Activated T-helper 2 cell treated with anti-CD3 and anti-CD28 coated beads, Interferon-gamma antibody, Interleukin-2, Interleukin-4, amounts not matched to agents 10 μg/mL and 5 μg/mL and 100 μg/mL, durations not matched to agents 14 hours and 24 hours and 36 hours (primary cell): ENCODE data around the gene EIF2AK3. TPM values are rescaled to one million over a fixed set of nuclear protein-coding genes. Genes with fewer than 3 reads are reported as not detected.

Source experiments
- DNase-seq: peaks from one replicate; pipeline ENCODE4 v3.0.0; 2021; ENCODE audit warnings: low spot score
- H3K27ac Mint-ChIP-seq: one replicate; pipeline ENCODE4 v1.8.0; 2021; ENCODE audit warnings: mixed read lengths
- H3K27me3 Mint-ChIP-seq: one replicate; pipeline ENCODE4 v1.8.0; 2021; ENCODE audit warnings: low read depth, mixed read lengths
- H3K36me3 Mint-ChIP-seq: one replicate; pipeline ENCODE4 v1.8.0; 2021; ENCODE audit warnings: low read depth, mixed read lengths
- H3K4me1 Mint-ChIP-seq: one replicate; pipeline ENCODE4 v1.8.0; 2021; ENCODE audit warnings: low read depth, mixed read lengths
- H3K4me3 Mint-ChIP-seq: one replicate; pipeline ENCODE4 v1.8.0; 2021; ENCODE audit warnings: low read depth, mild to moderate bottlenecking, moderate library complexity, mixed read lengths
- H3K9me3 Mint-ChIP-seq: one replicate; pipeline ENCODE4 v1.8.0; 2021; ENCODE audit warnings: mixed read lengths
- intact Hi-C: fragments of 100-400 bp; cut with micrococcal nuclease; formaldehyde crosslinking; loops from one replicate; pipeline ENCODE4 v1.15.1; 2023
- total RNA-seq: library from RNA; stranded (reverse); gene quantifications from 2 replicates; pipeline ENCODE4 v1.2.3, GENCODE V29; 2022

EIF2AK3 gene
- total RNA-seq, 1 donor from 2014 or later: 20.0 TPM

GRCh38 chr2:88606371-88607030 is 20.8 kb downstream of the EIF2AK3 start:
- DNase-seq: no peak
- peaks cover 14% of the 10 kb centered on the region for H3K36me3 Mint-ChIP-seq
- peaks cover 13% of the 10 kb centered on the region for H3K4me1 Mint-ChIP-seq
- no peak overlapping the region for H3K27ac Mint-ChIP-seq
- H3K9me3 Mint-ChIP-seq: no peaks in the 10 kb centered on the region
- H3K4me3 Mint-ChIP-seq: no peak overlapping the region
- intact Hi-C loops: no loop called here
- no peaks in the 10 kb centered on the region for H3K27me3 Mint-ChIP-seq

DNA sequence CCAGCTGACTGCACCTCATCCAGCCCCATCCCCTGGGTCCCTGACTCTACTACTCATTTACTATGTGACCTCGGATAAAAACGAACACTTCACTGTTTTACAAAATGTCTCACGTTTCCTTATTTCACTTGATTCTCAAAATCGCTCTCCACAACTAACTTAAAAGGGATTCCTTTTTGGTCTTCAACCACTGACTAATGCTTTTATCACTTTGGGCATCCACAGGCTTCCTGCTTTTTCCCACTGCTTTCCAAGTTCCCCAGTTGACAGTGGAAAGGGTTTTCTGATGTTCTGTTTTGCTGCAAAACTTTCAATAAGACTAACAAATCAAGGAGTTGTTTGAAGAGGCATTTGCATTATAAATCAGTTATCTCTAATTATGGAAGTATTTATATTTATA is 24.1 kb downstream of the EIF2AK3 start:
- H3K27ac Mint-ChIP-seq: no peak overlapping the region

DNA sequence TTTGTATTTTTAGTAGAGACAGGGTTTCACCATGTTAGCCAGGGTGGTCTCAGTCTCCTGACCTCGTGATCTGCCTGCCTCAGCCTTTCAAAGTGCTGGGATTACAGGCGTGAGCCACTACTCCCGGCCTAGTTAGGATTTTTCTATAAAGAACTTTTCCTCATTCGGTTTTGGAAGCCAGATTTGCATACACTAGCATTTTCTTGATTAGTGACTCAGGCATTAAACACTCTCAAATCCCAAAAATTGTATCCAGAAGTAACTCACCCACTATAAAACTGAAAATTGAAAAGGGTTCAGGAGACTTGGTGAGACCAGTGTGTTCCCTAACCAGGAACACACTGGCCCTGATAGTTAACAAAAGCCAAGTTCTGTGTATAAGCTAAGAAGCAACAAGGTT is 25.2 kb downstream of the EIF2AK3 start:
- no peaks in the 10 kb centered on the region for H3K27me3 Mint-ChIP-seq
- intact Hi-C loops: no loop called here
- no peak overlapping the region for H3K27ac Mint-ChIP-seq
- peaks cover 7% of the 10 kb centered on the region for H3K36me3 Mint-ChIP-seq
- peaks cover 34% of the 10 kb centered on the region for H3K4me1 Mint-ChIP-seq
- no peaks in the 10 kb centered on the region for H3K9me3 Mint-ChIP-seq
- DNase-seq: no peak
- H3K4me3 Mint-ChIP-seq: no peak overlapping the region

More for the DNA sequence above, 24.1 kb downstream of the EIF2AK3 start:
- Mint-ChIP-seq H3K27me3 (no peaks in the 10 kb centered on the region), H3K36me3 (peaks cover 7% of the 10 kb centered on the region), H3K4me3 (no peak overlapping the region), H3K9me3 (no peaks in the 10 kb centered on the region), H3K4me1 (peaks cover 33% of the 10 kb centered on the region)
- intact Hi-C loops: no loop called here
- no peak for DNase-seq

GRCh38 chr2:88601286-88601685 is 26.0 kb downstream of the EIF2AK3 start:
- Mint-ChIP-seq H3K4me1 (peaks cover 33% of the 10 kb centered on the region), H3K9me3 (no peaks in the 10 kb centered on the region), H3K36me3 (peaks cover 7% of the 10 kb centered on the region), H3K27ac (no peak overlapping the region), H3K4me3 (no peak overlapping the region), H3K27me3 (no peaks in the 10 kb centered on the region)
- DNase-seq: no peak
- intact Hi-C loops: loop anchor here (2.0 kb wide), 1 partner anchor 14 kb away; no protein-coding TSS in a partner anchor

GRCh38 chr2:88600038-88600465 is 27.2 kb downstream of the EIF2AK3 start:
- H3K4me1 Mint-ChIP-seq: peaks cover 33% of the 10 kb centered on the region

DNA sequence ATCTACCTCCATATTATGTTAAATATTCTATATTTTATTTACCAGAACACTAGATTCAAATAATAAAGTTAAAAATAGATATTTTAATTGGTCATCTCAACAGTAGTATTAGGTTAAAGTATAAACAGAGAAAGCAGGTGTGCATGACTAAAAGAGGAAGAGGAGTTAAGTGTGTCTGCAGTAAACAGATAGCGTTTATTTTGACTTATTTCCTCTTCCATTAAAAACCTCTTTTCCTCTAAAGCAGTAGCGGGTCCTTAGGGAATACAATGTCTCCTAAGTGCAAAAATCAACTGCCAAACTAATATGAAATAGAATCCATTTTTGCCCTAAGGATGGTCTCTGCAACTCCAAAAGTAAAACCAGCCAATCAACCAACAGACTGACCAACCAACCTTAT is 27.7 kb downstream of the EIF2AK3 start:
- H3K27me3 Mint-ChIP-seq: no peaks in the 10 kb centered on the region
- no peaks in the 10 kb centered on the region for H3K9me3 Mint-ChIP-seq
- intact Hi-C loops: no loop called here
- no peak for DNase-seq
- peaks cover 13% of the 10 kb centered on the region for H3K36me3 Mint-ChIP-seq
- H3K27ac Mint-ChIP-seq: peak overlapping the region; percentile 55
- H3K4me3 Mint-ChIP-seq: no peak overlapping the region
- H3K4me1 Mint-ChIP-seq: peaks cover 33% of the 10 kb centered on the region

More at GRCh38 chr2:88600038-88600465, 27.2 kb downstream of the EIF2AK3 start:
- Mint-ChIP-seq H3K4me3 (no peak overlapping the region), H3K27me3 (no peaks in the 10 kb centered on the region), H3K27ac (peak overlapping the region; percentile 56), H3K9me3 (no peaks in the 10 kb centered on the region), H3K36me3 (peaks cover 12% of the 10 kb centered on the region)
- peak; percentile 51 for DNase-seq
- intact Hi-C loops: loop anchor here (1.0 to 2.0 kb wide), 4 partner anchors 15 to 91 kb away; partner anchors contain the start of genes EIF2AK3 and RPIA

DNA sequence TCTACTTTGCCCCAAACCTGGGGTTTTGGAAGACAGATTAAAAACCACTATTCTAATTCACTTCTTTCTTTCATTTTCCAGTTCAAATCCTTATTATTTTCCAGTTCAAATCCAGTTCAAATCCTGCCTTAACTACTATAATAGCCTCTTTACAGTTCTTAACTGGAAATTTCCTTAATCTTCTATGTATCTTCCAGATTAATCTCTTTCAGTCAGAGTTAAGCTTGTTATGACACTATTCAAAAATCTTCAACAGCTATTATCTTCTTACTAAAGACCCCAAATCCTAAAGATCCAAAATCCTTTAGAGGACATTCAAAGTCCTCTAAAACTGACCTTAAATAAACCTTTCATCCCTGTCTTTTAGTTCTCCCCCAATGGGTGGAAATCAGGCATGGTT is 30.1 kb downstream of the EIF2AK3 start:
- no peak overlapping the region for H3K27ac Mint-ChIP-seq
- intact Hi-C loops: no loop called here
- H3K36me3 Mint-ChIP-seq: peaks cover 15% of the 10 kb centered on the region
- no peak overlapping the region for H3K4me3 Mint-ChIP-seq
- no peak for DNase-seq
- H3K4me1 Mint-ChIP-seq: peaks cover 22% of the 10 kb centered on the region
- H3K9me3 Mint-ChIP-seq: no peaks in the 10 kb centered on the region
- H3K27me3 Mint-ChIP-seq: no peaks in the 10 kb centered on the region

GRCh38 chr2:88596141-88596830 is 31.0 kb downstream of the EIF2AK3 start:
- H3K4me3 Mint-ChIP-seq: no peak overlapping the region
- peaks cover 19% of the 10 kb centered on the region for H3K36me3 Mint-ChIP-seq
- DNase-seq: no peak
- no peak overlapping the region for H3K27ac Mint-ChIP-seq
- H3K27me3 Mint-ChIP-seq: no peaks in the 10 kb centered on the region
- intact Hi-C loops: no loop called here
- H3K9me3 Mint-ChIP-seq: no peaks in the 10 kb centered on the region
- H3K4me1 Mint-ChIP-seq: peaks cover 22% of the 10 kb centered on the region

DNA sequence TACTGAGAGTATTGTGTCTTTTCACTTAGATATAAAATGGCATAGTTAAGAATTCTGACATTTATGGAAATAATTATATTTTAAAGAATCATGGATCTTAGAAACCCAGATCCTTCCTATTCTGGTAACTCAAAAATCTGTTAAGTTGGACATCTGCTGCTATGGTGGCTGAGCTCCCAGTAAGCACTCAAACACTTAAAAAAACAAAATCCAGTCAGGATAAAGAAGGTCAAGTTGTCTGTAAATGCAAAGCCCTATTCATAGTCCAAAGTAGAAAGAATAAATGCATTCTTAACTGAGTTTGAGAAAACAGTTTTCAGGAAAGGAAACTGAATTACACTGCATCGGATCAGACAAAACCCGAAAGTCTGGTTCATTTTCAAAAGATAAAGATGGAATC is 35.6 kb downstream of the EIF2AK3 start:
- H3K9me3 Mint-ChIP-seq: no peaks in the 10 kb centered on the region
- peaks cover 3% of the 10 kb centered on the region for H3K4me1 Mint-ChIP-seq
- H3K36me3 Mint-ChIP-seq: peaks cover 40% of the 10 kb centered on the region
- intact Hi-C loops: loop anchor here (1.0 kb wide), 2 partner anchors 36 to 78 kb away; partner anchors contain the start of gene EIF2AK3
- no peak for DNase-seq
- H3K27ac Mint-ChIP-seq: no peak overlapping the region
- no peaks in the 10 kb centered on the region for H3K27me3 Mint-ChIP-seq
- H3K4me3 Mint-ChIP-seq: no peak overlapping the region

DNA sequence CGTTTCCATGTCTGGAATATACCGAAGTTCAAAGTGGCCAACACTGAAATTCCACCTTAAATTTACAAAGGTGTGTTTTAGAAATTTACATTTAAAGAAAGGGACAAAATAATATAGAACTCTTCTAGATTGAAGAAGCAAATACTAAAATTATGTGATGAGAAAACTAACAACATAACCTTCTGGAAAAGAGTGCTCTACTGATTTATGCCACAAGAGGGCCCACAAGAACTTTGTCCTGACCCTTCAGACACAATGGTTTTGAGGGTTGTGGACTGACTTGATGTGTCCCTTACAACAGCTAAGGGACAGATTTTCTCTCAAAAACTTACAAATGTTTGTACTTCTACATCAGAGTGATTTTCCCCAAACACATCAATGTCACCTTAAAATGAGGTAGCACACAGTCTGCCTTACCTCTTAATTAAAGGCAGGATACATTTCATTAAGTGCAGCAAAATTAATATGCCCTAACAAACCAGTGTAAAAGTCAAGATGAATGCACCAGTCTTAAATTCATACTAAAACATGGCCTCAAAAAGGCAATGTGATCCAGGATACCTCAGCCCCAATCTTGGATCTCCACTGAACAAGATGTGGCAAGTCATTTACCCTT is 36.2 kb downstream of the EIF2AK3 start:
- DNase-seq: no peak
- H3K9me3 Mint-ChIP-seq: no peaks in the 10 kb centered on the region
- H3K4me1 Mint-ChIP-seq: peaks cover 3% of the 10 kb centered on the region
- intact Hi-C loops: loop anchor here (1.0 kb wide), 2 partner anchors 36 to 78 kb away; partner anchors contain the start of gene EIF2AK3
- no peaks in the 10 kb centered on the region for H3K27me3 Mint-ChIP-seq
- no peak overlapping the region for H3K27ac Mint-ChIP-seq
- peaks cover 40% of the 10 kb centered on the region for H3K36me3 Mint-ChIP-seq
- no peak overlapping the region for H3K4me3 Mint-ChIP-seq

GRCh38 chr2:88585969-88586368 is 41.3 kb downstream of the EIF2AK3 start:
- no peaks in the 10 kb centered on the region for H3K9me3 Mint-ChIP-seq
- no peak for DNase-seq
- intact Hi-C loops: no loop called here
- H3K27ac Mint-ChIP-seq: no peak overlapping the region
- no peaks in the 10 kb centered on the region for H3K27me3 Mint-ChIP-seq
- no peaks in the 10 kb centered on the region for H3K4me1 Mint-ChIP-seq
- H3K36me3 Mint-ChIP-seq: peaks cover 50% of the 10 kb centered on the region
- no peak overlapping the region for H3K4me3 Mint-ChIP-seq

DNA sequence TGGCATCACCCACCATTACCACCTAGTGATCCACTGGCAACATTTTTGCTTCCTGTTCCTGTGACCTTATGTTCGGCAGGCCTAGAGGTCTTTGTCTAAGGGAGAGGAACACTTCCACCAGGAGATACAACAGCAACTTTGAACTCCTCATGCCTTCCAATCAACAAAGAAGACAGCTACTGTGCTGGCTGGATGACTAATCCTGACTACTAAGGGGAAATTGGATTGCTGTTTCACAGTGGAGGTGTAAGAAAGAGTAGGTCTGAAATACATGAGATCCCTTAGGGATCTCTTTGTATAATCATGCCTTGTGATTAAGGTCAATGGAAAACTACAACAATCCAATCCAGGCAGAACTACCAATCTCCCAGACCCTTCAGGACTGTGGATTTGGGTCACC is 45.2 kb downstream of the EIF2AK3 start:
- Mint-ChIP-seq H3K4me1 (no peaks in the 10 kb centered on the region), H3K4me3 (no peak overlapping the region), H3K27me3 (no peaks in the 10 kb centered on the region), H3K27ac (no peak overlapping the region), H3K9me3 (no peaks in the 10 kb centered on the region), H3K36me3 (peaks cover 56% of the 10 kb centered on the region)
- no peak for DNase-seq
- intact Hi-C loops: no loop called here

DNA sequence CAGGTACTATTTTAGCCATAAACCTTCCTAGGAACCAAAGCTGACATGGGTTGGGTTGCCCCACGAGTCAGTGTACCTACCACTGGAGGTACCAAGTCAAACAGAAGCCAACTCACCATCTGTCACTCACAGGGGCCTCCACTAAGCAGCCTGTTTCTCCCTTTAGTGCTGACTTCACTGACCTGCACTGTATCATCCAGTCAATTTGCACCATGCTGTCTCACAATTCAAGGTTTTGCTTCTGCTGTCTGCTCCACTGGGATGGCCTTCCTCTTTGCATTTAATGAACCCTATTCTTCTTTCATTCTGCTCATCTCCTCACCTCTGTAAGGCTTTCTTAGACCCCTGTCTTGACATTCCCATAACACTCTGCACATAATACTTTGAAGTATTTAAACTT is 47.2 kb downstream of the EIF2AK3 start:
- no peak for DNase-seq
- H3K27me3 Mint-ChIP-seq: no peaks in the 10 kb centered on the region
- no peak overlapping the region for H3K4me3 Mint-ChIP-seq
- H3K4me1 Mint-ChIP-seq: peaks cover 4% of the 10 kb centered on the region
- intact Hi-C loops: no loop called here
- H3K36me3 Mint-ChIP-seq: peaks cover 63% of the 10 kb centered on the region
- no peak overlapping the region for H3K27ac Mint-ChIP-seq
- H3K9me3 Mint-ChIP-seq: no peaks in the 10 kb centered on the region
